Occipital lobe (tissue), 2 donors: Measurements from ENCODE around the gene GRP. TPM values are rescaled to one million over a fixed set of nuclear protein-coding genes. Genes with fewer than 3 reads are reported as not detected.

ENCODE experiments used
- DNase-seq: peaks from one replicate; lab custom pipeline; 2025; lab: John Stamatoyannopoulos, UW
- total RNA-seq: library from RNA; depleted of rRNA; stranded (reverse); fragments of >200 nt; gene quantifications from one replicate; pipeline ENCODE4 v1.2.3, GENCODE V29; 2014

GRP gene
- total RNA-seq = 9.4 TPM

- DNase-seq = no peak
Observed at GRCh38 chr18:59219672-59220163, at the start of gene GRP. TSS of gene GRP (plus strand) at chr18:59220158. CDS start at chr18:59220266, 108 bp downstream.

GRCh38 chr18:59172664-59173249 lies 47.2 kb upstream of the GRP start:
- DNase-seq = no peak

GRCh38 chr18:59177485-59177884 lies 42.5 kb upstream of the GRP start:
- no peak for DNase-seq

- DNase-seq = no peak
Observed at GRCh38 chr18:59180150-59180845, 39.7 kb upstream of the GRP start.

- DNase-seq = no peak
Observed at GRCh38 chr18:59182673-59183072, 37.3 kb upstream of the GRP start.

- no peak for DNase-seq
Observed at GRCh38 chr18:59189008-59189407, 30.9 kb upstream of the GRP start.

- DNase-seq = no peak
Observed at GRCh38 chr18:59189746-59190145, 30.2 kb upstream of the GRP start.

GRCh38 chr18:59196161-59196725 lies 23.7 kb upstream of the GRP start:
- DNase-seq = no peak

- no peak for DNase-seq
Observed at GRCh38 chr18:59197636-59198035, 22.3 kb upstream of the GRP start.

- DNase-seq = no peak
Observed at GRCh38 chr18:59198215-59198614, 21.7 kb upstream of the GRP start.

- no peak for DNase-seq
Observed at GRCh38 chr18:59200787-59201186, 19.2 kb upstream of the GRP start.

GRCh38 chr18:59202258-59202820 lies 17.6 kb upstream of the GRP start:
- no peak for DNase-seq

GRCh38 chr18:59207506-59207905 lies 12.5 kb upstream of the GRP start:
- DNase-seq = no peak

- DNase-seq = no peak
Observed at GRCh38 chr18:59208602-59209125, 11.3 kb upstream of the GRP start.

- no peak for DNase-seq
Observed at GRCh38 chr18:59210299-59210698, 9.7 kb upstream of the GRP start.

GRCh38 chr18:59211629-59212028 lies 8.3 kb upstream of the GRP start:
- no peak for DNase-seq

- no peak for DNase-seq
Observed at GRCh38 chr18:59218018-59218417, 1.9 kb upstream of the GRP start.

- no peak for DNase-seq
Observed at GRCh38 chr18:59220164-59220783, 316 bp downstream of the GRP start.

GRCh38 chr18:59220784-59221765 lies 1.1 kb downstream of the GRP start:
- no peak for DNase-seq

GRCh38 chr18:59222341-59222740 lies 2.4 kb downstream of the GRP start:
- DNase-seq = no peak

- no peak for DNase-seq
Observed at GRCh38 chr18:59228351-59228750, 8.4 kb downstream of the GRP start.
